WTC11 (cell line): ENCODE results near the gene RTKN2. TPM values are rescaled to one million over a fixed set of nuclear protein-coding genes. Genes with fewer than 3 reads are reported as not detected.

Experiments
- ATAC-seq: fragments of 200-7000 bp; cut with Tn5 transposase; 2 replicates; pipeline ENCODE4 v1.10.0; 2021; ENCODE audit warnings: mild to moderate bottlenecking, moderate library complexity
- CTCF ChIA-PET: fragments of 300-600 bp; sonication (Branson Sonifier 250); formaldehyde crosslinking; loops from one replicate; lab custom pipeline; 2021; ENCODE audit warnings: antibody characterized with exemption; lab: Charles Lee
- POLR2A ChIA-PET: fragments of 350-600 bp; sonication (Branson Sonifier 250); formaldehyde crosslinking; loops from one replicate; lab custom pipeline; 2021; ENCODE audit warnings: antibody characterized with exemption; lab: Charles Lee
- DNase-seq: peaks from one replicate; pipeline ENCODE4 v3.0.0; 2021; ENCODE audit warnings: low spot score
- H3K27ac Mint-ChIP-seq: 2 replicates; pipeline ENCODE4 v1.8.0; 2021; ENCODE audit warnings: mixed read lengths
- H3K27me3 Mint-ChIP-seq: 2 replicates; pipeline ENCODE4 v1.8.0; 2021; ENCODE audit warnings: low read depth, mild to moderate bottlenecking, moderate library complexity, mixed read lengths
- H3K36me3 Mint-ChIP-seq: 2 replicates; pipeline ENCODE4 v1.8.0; 2021; ENCODE audit warnings: mixed read lengths
- H3K4me1 Mint-ChIP-seq: 2 replicates; pipeline ENCODE4 v1.8.0; 2022; ENCODE audit warnings: mixed read lengths
- H3K4me3 Mint-ChIP-seq: 2 replicates; pipeline ENCODE4 v1.8.0; 2021; ENCODE audit warnings: mild to moderate bottlenecking, moderate library complexity, mixed read lengths
- H3K9me3 Mint-ChIP-seq: 2 replicates; pipeline ENCODE4 v1.8.0; 2021; ENCODE audit warnings: mixed read lengths
- AFF4 ChIP-seq: sonication (generic); formaldehyde crosslinking; IDR thresholded peaks from 2 replicates; pipeline ENCODE4 v1.8.1; 2023; ENCODE audit warnings: mild to moderate bottlenecking, missing genetic modification reagents, borderline replicate concordance
- AR ChIP-seq: fragments of 250-450 bp; sonication (Bioruptor Pico); IDR thresholded peaks from 2 replicates; pipeline ENCODE4 v1.9.0; 2021; ENCODE audit warnings: mild to moderate bottlenecking
- CREM ChIP-seq: sonication (generic); formaldehyde crosslinking; IDR thresholded peaks from 2 replicates; pipeline ENCODE4 v1.8.1; 2022; ENCODE audit warnings: mild to moderate bottlenecking, missing genetic modification reagents, moderate library complexity
- EMX1 ChIP-seq: fragments of 250-450 bp; sonication (Bioruptor Pico); IDR thresholded peaks from 2 replicates; pipeline ENCODE4 v1.8.0; 2021; ENCODE audit warnings: mild to moderate bottlenecking
- FOXK1 ChIP-seq: sonication (generic); formaldehyde crosslinking; IDR thresholded peaks from 2 replicates; pipeline ENCODE4 v1.8.0; 2022; ENCODE audit warnings: mild to moderate bottlenecking, moderate library complexity, missing genetic modification reagents
- IRF2 ChIP-seq: sonication (generic); formaldehyde crosslinking; IDR thresholded peaks from 2 replicates; pipeline ENCODE4 v1.8.0; 2022; ENCODE audit warnings: low read depth, missing genetic modification reagents, borderline replicate concordance
- JUN ChIP-seq: sonication (generic); formaldehyde crosslinking; IDR thresholded peaks from 2 replicates; pipeline ENCODE4 v1.8.0; 2023; ENCODE audit warnings: mild to moderate bottlenecking, missing genetic modification reagents
- KAT7 ChIP-seq: sonication (generic); formaldehyde crosslinking; IDR thresholded peaks from 2 replicates; pipeline ENCODE4 v1.8.1; 2023; ENCODE audit warnings: missing genetic modification reagents, mild to moderate bottlenecking, borderline replicate concordance
- MYBL2 ChIP-seq: sonication (generic); formaldehyde crosslinking; IDR thresholded peaks from 2 replicates; pipeline ENCODE4 v1.8.1; 2023; ENCODE audit warnings: mild to moderate bottlenecking, moderate library complexity, missing genetic modification reagents
- NR2C2 ChIP-seq: sonication (generic); formaldehyde crosslinking; IDR thresholded peaks from 2 replicates; pipeline ENCODE4 v1.8.0; 2022; ENCODE audit warnings: mild to moderate bottlenecking, missing genetic modification reagents
- NR3C1 ChIP-seq: sonication (generic); formaldehyde crosslinking; conservative IDR thresholded peaks from 2 replicates; pipeline ENCODE4 v1.8.1; 2023; ENCODE audit warnings: low read depth, mild to moderate bottlenecking, missing genetic modification reagents
- PRRX2 ChIP-seq: fragments of 250-450 bp; sonication (Bioruptor Pico); IDR thresholded peaks from 2 replicates; pipeline ENCODE4 v1.8.0; 2021; ENCODE audit warnings: mild to moderate bottlenecking
- TP53 ChIP-seq: sonication (generic); formaldehyde crosslinking; IDR thresholded peaks from 2 replicates; pipeline ENCODE4 v1.8.1; 2023; ENCODE audit warnings: mild to moderate bottlenecking, missing genetic modification reagents
- ZBTB21 ChIP-seq: sonication (generic); formaldehyde crosslinking; IDR thresholded peaks from 2 replicates; pipeline ENCODE4 v1.8.1; 2023; ENCODE audit warnings: mild to moderate bottlenecking, missing genetic modification reagents, borderline replicate concordance
- ZNF121 ChIP-seq: sonication (generic); formaldehyde crosslinking; IDR thresholded peaks from 2 replicates; pipeline ENCODE4 v1.8.0; 2023; ENCODE audit warnings: missing genetic modification reagents
- total RNA-seq: library from RNA; stranded (reverse); gene quantifications from 3 replicates; pipeline ENCODE4 v1.2.3, GENCODE V29; 2021
- TF ChIP-seq, protein P1 (sequence below): fragments of 250-450 bp; sonication (Bioruptor Pico); conservative IDR thresholded peaks from 2 replicates; pipeline ENCODE4 v1.9.0; 2021; ENCODE audit warnings: mild to moderate bottlenecking
- TF ChIP-seq, protein P2 (sequence below): sonication (generic); formaldehyde crosslinking; IDR thresholded peaks from 2 replicates; pipeline ENCODE4 v1.8.1; 2023; ENCODE audit warnings: mild to moderate bottlenecking, missing genetic modification reagents, moderate library complexity
- TF ChIP-seq, protein P3 (sequence below): sonication (generic); formaldehyde crosslinking; IDR thresholded peaks from 2 replicates; pipeline ENCODE4 v1.8.1; 2022; ENCODE audit warnings: low read depth, missing genetic modification reagents, borderline replicate concordance
- TF ChIP-seq, protein P4 (sequence below): sonication (generic); formaldehyde crosslinking; IDR thresholded peaks from 2 replicates; pipeline ENCODE4 v1.8.0; 2022; ENCODE audit warnings: mild to moderate bottlenecking, missing genetic modification reagents
- TF ChIP-seq, protein P5 (sequence below): sonication (generic); formaldehyde crosslinking; IDR thresholded peaks from 2 replicates; pipeline ENCODE4 v1.8.1; 2023; ENCODE audit warnings: mild to moderate bottlenecking, missing genetic modification reagents

The RTKN2 gene
- total RNA-seq, 1 experiment from 2014 or later, result 20.5 TPM

DNA sequence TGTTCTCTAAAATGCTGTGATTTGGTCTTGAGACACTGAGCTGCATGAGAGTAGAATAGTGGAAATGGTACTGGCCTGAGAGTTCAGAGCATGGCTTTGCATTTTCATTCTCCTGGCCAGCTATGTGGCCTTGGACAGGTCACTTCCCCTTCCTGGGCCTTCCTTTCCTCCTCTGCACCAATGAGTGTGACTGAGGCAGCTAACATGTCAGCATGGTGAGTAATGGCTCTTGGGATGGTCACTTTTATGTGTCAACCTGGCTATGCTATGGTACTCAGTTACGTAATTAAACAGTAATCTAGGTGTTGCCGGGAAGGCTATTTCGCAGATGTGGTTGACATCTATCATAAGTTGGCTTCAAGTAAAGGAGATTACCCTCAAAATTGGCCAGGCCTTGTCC, 109.3 kb downstream of the RTKN2 start:
- CTCF ChIA-PET, result no interaction called here
- no peak for TF ChIP-seq TP53
- TF ChIP-seq AR (CRISPR knock-in tag), result no peak
- no peak for TF ChIP-seq KAT7 (CRISPR knock-in tag)
- TF ChIP-seq MYBL2 (CRISPR knock-in tag), result no peak
- TF ChIP-seq CREM, result no peak
- TF ChIP-seq, protein P1, sequence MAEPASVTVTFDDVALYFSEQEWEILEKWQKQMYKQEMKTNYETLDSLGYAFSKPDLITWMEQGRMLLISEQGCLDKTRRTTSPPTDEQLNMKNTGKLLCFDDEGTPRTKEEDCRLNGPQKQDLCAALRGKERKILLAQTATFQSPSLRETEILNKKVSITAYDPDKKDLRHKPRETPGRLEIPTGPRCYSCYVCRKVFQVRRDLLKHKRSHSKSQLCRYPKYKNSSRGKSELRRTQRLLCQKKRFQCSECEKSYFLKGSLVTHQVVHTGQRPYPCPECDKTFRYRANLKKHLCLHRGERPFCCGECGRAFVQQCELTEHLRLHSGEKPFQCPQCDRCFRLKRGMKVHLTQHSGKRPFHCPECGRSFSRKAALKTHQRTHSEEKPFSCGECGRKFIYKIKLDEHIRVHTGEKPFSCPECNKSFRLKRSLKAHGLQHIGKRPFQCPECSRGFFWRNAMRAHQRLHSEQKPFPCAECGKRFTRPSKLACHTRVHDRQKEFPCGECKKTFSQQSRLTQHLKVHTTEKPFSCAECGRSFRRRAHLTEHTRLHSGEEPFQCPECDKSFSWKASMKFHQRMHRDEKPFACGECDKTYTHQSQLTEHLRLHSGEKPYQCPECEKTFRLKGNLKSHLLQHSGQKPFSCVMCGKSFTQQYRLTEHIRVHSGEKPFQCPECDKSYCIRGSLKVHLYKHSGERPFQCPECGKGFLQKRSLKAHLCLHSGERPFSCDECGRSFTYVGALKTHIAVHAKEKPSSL, result no peak
- TF ChIP-seq FOXK1 (CRISPR knock-in tag), result no peak
- TF ChIP-seq, protein P2, sequence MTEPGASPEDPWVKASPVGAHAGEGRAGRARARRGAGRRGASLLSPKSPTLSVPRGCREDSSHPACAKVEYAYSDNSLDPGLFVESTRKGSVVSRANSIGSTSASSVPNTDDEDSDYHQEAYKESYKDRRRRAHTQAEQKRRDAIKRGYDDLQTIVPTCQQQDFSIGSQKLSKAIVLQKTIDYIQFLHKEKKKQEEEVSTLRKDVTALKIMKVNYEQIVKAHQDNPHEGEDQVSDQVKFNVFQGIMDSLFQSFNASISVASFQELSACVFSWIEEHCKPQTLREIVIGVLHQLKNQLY (CRISPR knock-in tag), result no peak
- TF ChIP-seq ZBTB21 (CRISPR knock-in tag), result no peak
- no peak for TF ChIP-seq EMX1
- no peak for TF ChIP-seq NR2C2 (CRISPR knock-in tag)
- TF ChIP-seq ZNF121 (CRISPR knock-in tag), result no peak
- TF ChIP-seq, all 79 proteins: peak for 0

GRCh38 chr10:62157601-62158000, 111.0 kb downstream of the RTKN2 start:
- DNase-seq (no peak), ATAC-seq (no peak)
- no peaks in the 10 kb centered on the region for H3K27me3 Mint-ChIP-seq
- H3K9me3 Mint-ChIP-seq, result no peaks in the 10 kb centered on the region
- CTCF ChIA-PET, result no interaction called here
- H3K27ac Mint-ChIP-seq, result no peak overlapping the region
- POLR2A ChIA-PET, result no interaction called here
- no peak overlapping the region for H3K4me3 Mint-ChIP-seq
- no peaks in the 10 kb centered on the region for H3K36me3 Mint-ChIP-seq
- H3K4me1 Mint-ChIP-seq, result peaks cover 7% of the 10 kb centered on the region
- TF ChIP-seq, protein P3, sequence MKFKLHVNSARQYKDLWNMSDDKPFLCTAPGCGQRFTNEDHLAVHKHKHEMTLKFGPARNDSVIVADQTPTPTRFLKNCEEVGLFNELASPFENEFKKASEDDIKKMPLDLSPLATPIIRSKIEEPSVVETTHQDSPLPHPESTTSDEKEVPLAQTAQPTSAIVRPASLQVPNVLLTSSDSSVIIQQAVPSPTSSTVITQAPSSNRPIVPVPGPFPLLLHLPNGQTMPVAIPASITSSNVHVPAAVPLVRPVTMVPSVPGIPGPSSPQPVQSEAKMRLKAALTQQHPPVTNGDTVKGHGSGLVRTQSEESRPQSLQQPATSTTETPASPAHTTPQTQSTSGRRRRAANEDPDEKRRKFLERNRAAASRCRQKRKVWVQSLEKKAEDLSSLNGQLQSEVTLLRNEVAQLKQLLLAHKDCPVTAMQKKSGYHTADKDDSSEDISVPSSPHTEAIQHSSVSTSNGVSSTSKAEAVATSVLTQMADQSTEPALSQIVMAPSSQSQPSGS, result no peak
- TF ChIP-seq ZNF121 (CRISPR knock-in tag) (no peak), PRRX2 (CRISPR knock-in tag) (no peak), NR3C1 (no peak), IRF2 (no peak), JUN (CRISPR knock-in tag) (no peak), AFF4 (CRISPR knock-in tag) (no peak)
- TF ChIP-seq, protein P4, sequence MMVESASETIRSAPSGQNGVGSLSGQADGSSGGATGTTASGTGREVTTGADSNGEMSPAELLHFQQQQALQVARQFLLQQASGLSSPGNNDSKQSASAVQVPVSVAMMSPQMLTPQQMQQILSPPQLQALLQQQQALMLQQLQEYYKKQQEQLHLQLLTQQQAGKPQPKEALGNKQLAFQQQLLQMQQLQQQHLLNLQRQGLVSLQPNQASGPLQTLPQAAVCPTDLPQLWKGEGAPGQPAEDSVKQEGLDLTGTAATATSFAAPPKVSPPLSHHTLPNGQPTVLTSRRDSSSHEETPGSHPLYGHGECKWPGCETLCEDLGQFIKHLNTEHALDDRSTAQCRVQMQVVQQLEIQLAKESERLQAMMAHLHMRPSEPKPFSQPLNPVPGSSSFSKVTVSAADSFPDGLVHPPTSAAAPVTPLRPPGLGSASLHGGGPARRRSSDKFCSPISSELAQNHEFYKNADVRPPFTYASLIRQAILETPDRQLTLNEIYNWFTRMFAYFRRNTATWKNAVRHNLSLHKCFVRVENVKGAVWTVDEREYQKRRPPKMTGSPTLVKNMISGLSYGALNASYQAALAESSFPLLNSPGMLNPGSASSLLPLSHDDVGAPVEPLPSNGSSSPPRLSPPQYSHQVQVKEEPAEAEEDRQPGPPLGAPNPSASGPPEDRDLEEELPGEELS (CRISPR knock-in tag), result no peak
- TF ChIP-seq, protein P5, sequence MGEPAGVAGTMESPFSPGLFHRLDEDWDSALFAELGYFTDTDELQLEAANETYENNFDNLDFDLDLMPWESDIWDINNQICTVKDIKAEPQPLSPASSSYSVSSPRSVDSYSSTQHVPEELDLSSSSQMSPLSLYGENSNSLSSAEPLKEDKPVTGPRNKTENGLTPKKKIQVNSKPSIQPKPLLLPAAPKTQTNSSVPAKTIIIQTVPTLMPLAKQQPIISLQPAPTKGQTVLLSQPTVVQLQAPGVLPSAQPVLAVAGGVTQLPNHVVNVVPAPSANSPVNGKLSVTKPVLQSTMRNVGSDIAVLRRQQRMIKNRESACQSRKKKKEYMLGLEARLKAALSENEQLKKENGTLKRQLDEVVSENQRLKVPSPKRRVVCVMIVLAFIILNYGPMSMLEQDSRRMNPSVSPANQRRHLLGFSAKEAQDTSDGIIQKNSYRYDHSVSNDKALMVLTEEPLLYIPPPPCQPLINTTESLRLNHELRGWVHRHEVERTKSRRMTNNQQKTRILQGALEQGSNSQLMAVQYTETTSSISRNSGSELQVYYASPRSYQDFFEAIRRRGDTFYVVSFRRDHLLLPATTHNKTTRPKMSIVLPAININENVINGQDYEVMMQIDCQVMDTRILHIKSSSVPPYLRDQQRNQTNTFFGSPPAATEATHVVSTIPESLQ, result no peak

More for the DNA sequence above, 109.3 kb downstream of the RTKN2 start:
- Mint-ChIP-seq H3K27ac (no peak overlapping the region), H3K4me3 (no peak overlapping the region), H3K27me3 (no peaks in the 10 kb centered on the region), H3K9me3 (no peaks in the 10 kb centered on the region), H3K4me1 (peaks cover 9% of the 10 kb centered on the region), H3K36me3 (no peaks in the 10 kb centered on the region)
- POLR2A ChIA-PET, result no interaction called here
- no peak for DNase-seq
- ATAC-seq, result no peak
